ENCODE results near the gene CENPC.
"Not testable (repeated sequence)": the region's sequence is repeated elsewhere in the genome, so short reads cannot be mapped to it uniquely, and the experiment has no call there.

The CENPC gene

DNA sequence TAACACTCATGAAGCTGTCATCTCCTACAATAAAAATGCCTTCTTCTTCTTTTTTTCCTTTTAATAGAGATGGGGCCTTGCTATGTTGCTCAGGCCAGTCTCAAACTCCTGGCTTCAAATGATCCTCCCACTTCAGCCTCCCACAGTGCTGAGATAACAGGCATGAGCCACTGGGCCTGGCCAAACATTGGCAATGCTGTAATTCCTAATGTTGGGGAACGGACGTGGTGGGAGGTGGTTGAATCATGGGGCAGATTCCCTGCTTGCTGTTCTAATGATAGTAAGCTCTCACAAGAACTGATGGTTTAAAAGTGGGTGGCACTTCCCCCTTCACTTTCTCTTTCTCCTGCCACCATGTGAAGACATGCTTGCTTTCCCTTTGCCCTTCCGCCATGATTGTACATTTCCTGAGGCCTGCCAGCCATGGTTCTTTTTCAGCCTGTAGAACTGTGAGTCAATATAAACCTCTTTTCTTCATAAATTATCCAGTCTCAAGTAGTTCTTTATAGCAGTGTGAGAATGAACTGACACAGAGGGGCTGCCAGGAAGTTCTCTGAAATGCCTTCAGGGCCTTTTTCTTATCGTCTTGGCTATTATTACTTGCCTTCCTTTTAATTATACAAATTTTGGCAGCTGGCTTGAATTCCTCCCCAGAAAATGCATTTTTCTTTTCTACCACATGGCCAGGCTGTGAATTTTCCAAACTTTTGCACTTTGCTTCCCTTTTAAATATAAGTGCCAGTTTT is 93.0 kb downstream of the CENPC start:
- Mint-ChIP-seq H3K27me3 (no peaks in the 10 kb centered on the region), H3K4me1 (ENCODE audit: low read depth in 2 of 2) (peaks cover 0 to 6% of the 10 kb centered on the region in 2 donors), H3K4me3 (no peak overlapping the region), H3K27ac (no peak overlapping the region), H3K36me3 (ENCODE audit: insufficient read depth) (peaks cover 11% of the 10 kb centered on the region), H3K9me3 (no peaks in the 10 kb centered on the region)
- ATAC-seq (replicated peaks) (no peak), DNase-seq (no peak)

DNA sequence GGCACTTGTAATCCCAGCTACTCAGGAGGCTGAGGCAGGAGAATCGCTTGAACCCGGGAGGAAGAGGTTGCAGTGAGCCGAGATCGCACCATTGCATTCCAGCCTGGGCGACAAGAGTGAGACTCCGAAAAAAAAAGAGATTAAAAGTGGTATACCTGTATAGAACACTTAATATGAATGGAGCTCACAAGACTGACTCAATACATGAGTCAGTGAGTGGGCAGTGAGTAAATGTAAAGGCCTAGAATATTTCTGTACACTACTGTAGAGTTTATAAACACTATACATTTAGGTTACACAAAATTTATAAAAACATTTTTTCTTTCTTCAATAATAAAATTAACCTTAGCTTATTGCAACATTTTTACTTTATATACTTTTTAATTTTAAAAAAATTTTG is 93.8 kb downstream of the CENPC start:
- H3K4me1 Mint-ChIP-seq (ENCODE audit: low read depth in 2 of 2): peaks cover 0 to 6% of the 10 kb centered on the region in 2 donors
- DNase-seq: no peak
- peaks cover 11% of the 10 kb centered on the region for H3K36me3 Mint-ChIP-seq (ENCODE audit: insufficient read depth)
- H3K9me3 Mint-ChIP-seq: no peaks in the 10 kb centered on the region
- H3K27ac Mint-ChIP-seq: no peak overlapping the region
- no peaks in the 10 kb centered on the region for H3K27me3 Mint-ChIP-seq
- H3K4me3 Mint-ChIP-seq: no peak overlapping the region
- ATAC-seq (replicated peaks): no peak

DNA sequence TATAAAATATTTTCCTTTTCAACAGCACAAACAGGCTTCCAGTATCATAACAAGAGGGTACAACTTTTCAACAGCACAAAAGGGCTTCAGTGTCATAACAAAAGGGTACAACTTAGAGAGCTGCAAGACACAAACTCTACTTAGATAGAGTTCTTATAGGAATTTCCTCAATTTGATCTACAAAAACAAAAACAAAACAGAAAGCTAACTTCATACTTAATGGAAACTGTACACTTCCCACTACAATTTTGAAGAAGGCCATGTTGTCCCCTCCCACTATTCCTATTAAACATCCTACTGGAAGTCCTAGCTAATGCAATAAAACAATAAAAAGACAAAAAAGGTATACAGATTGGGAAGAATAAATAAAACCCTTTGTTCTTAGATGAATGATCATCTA is 96.7 kb downstream of the CENPC start:
- peaks cover 0 to 15% of the 10 kb centered on the region in 2 donors for H3K4me1 Mint-ChIP-seq (ENCODE audit: low read depth in 2 of 2)
- no peaks in the 10 kb centered on the region for H3K36me3 Mint-ChIP-seq (ENCODE audit: insufficient read depth)
- H3K9me3 Mint-ChIP-seq: no peaks in the 10 kb centered on the region

DNA sequence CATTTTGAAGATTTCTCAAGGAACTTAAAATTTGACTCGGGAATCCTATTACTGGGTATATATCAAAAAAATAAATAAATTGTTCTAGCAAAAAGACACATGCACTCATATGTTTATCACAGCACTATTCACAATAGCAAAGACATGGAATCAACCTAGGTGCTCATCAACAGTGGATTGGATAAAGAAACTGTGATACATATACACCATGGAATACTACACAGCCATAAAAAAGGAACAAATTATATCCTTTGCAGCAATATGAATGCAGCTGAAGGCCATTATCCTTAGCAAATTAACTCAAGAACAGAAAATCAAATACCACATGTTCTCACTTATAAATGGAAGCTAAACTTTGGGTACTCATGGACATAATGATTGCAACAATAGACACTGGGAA is 97.4 kb downstream of the CENPC start:
- Mint-ChIP-seq H3K27ac (no peak overlapping the region), H3K4me1 (ENCODE audit: low read depth in 2 of 2) (peaks cover 0 to 13% of the 10 kb centered on the region in 2 donors), H3K36me3 (ENCODE audit: insufficient read depth) (peaks cover 3% of the 10 kb centered on the region), H3K9me3 (no peaks in the 10 kb centered on the region), H3K27me3 (no peaks in the 10 kb centered on the region), H3K4me3 (no peak overlapping the region)
- DNase-seq (no peak), ATAC-seq (replicated peaks) (no peak)

More for the DNA sequence above, 96.7 kb downstream of the CENPC start:
- H3K27me3 Mint-ChIP-seq: no peaks in the 10 kb centered on the region
- ATAC-seq (replicated peaks): no peak
- no peak overlapping the region for H3K4me3 Mint-ChIP-seq
- peak overlapping the region in 1 of 2 donors; percentile 52 for H3K27ac Mint-ChIP-seq
- no peak for DNase-seq

DNA sequence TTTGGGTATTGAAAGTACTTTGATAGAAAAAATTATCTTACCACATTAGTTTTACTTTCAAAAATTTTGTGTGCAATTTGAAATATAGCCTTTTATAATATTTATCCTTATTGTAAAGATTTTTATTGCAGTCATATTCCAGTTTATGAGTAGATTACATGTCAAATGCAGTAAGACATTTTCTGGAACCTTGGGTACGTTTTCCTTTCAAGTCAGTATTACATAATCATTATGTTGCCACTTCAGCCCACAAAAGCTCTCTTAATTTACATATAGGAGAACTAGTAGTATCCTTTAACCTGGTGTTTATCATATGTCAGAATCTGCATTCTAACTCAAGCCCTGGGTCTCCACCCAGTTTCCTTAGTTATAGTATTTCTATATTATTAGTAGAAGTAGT is 98.5 kb downstream of the CENPC start:
- H3K9me3 Mint-ChIP-seq: no peaks in the 10 kb centered on the region
- H3K36me3 Mint-ChIP-seq (ENCODE audit: insufficient read depth): peaks cover 3% of the 10 kb centered on the region
- no peak for ATAC-seq (replicated peaks)
- H3K27me3 Mint-ChIP-seq: no peaks in the 10 kb centered on the region
- H3K4me3 Mint-ChIP-seq: no peak overlapping the region
- DNase-seq: no peak
- no peak overlapping the region for H3K27ac Mint-ChIP-seq
- peaks cover 2 to 10% of the 10 kb centered on the region in 2 donors for H3K4me1 Mint-ChIP-seq (ENCODE audit: low read depth in 2 of 2)

DNA sequence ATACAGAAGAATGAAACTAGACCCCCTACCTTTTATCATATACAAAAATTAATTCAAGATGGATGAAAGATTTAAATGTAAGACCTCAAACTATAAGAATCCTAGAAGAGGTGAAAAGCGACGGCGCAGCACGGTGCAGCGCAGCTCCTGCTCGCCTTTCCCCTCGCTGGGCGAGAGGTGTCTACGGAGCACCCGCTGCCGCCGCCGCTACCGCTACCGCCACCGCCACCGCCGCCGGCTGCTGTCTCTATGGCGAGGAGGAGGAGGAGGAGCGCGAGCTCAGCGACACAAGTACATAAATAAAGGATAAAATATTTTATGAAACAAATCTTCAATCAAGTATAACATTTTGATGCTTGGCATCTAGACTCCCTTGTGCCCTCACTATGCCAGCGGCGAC is 99.4 kb downstream of the CENPC start:
- not testable (repeated sequence) for DNase-seq; H3K36me3 Mint-ChIP-seq (ENCODE audit: insufficient read depth); H3K4me3 Mint-ChIP-seq; H3K27ac Mint-ChIP-seq; H3K27me3 Mint-ChIP-seq; ATAC-seq (replicated peaks); H3K4me1 Mint-ChIP-seq (ENCODE audit: low read depth in 2 of 2); H3K9me3 Mint-ChIP-seq

DNA sequence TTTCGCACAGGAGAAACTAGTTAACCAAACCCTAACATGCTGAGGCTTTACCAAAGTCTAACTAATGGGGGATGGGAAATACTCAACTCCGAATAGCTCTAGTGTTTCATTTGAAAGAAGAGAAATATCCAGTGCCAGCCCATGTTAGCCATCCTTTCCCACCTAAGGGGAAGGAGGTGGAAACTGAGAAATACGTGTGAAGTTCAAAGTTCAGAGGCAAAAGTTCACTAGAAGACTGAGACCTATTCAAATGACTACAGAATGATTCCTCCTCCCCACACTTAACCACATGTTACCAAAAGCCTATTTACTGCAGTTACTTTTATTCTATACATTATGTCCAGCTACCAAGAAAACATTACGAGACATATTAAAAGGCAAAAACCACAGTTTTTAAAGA is 106.3 kb downstream of the CENPC start:
- H3K9me3 Mint-ChIP-seq: no peaks in the 10 kb centered on the region
- no peak overlapping the region for H3K27ac Mint-ChIP-seq
- ATAC-seq (replicated peaks): no peak
- DNase-seq: no peak
- H3K4me1 Mint-ChIP-seq (ENCODE audit: low read depth in 2 of 2): peaks cover 2 to 15% of the 10 kb centered on the region in 2 donors
- H3K27me3 Mint-ChIP-seq: no peaks in the 10 kb centered on the region
- peaks cover 6% of the 10 kb centered on the region for H3K36me3 Mint-ChIP-seq (ENCODE audit: insufficient read depth)
- H3K4me3 Mint-ChIP-seq: no peak overlapping the region

DNA sequence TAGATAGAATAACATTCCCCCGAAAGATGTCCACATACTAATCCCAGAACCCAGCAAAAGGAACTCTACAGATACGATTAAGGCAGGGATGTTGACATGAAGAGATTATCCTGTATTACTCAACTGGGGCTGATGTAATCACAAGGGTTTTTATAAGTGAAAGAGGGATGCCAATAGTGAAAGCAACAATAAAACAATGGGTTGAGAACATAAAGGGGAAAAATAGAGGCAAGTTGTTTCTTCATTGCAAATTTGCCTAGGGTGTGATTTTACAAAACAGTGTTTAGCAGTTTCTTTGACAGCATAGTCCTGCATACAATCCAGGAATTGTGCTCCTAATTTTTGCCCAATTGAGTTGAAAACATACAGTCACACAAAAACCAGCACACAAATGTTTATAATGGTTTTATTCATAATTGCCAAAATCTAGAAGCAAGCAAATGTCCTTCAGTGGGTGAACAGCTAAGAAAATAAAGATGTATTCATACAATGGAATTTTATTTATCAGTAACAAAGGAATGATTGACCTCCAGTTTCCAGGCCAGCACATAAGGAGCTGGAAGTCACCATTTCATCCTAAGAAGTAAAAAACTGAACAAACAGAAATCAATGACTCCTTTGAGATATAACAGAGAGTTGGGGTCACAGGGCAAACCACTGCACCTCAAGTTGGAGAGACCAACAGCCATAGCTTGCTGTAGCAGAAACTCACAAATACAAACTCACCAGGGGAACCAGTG is 107.2 kb downstream of the CENPC start:
- DNase-seq: no peak
- ATAC-seq (replicated peaks): no peak
- H3K4me3 Mint-ChIP-seq: no peak overlapping the region
- H3K27ac Mint-ChIP-seq: no peak overlapping the region
- H3K4me1 Mint-ChIP-seq (ENCODE audit: low read depth in 2 of 2): peaks cover 2 to 10% of the 10 kb centered on the region in 2 donors
- peaks cover 6% of the 10 kb centered on the region for H3K36me3 Mint-ChIP-seq (ENCODE audit: insufficient read depth)
- no peaks in the 10 kb centered on the region for H3K27me3 Mint-ChIP-seq
- no peaks in the 10 kb centered on the region for H3K9me3 Mint-ChIP-seq

DNA sequence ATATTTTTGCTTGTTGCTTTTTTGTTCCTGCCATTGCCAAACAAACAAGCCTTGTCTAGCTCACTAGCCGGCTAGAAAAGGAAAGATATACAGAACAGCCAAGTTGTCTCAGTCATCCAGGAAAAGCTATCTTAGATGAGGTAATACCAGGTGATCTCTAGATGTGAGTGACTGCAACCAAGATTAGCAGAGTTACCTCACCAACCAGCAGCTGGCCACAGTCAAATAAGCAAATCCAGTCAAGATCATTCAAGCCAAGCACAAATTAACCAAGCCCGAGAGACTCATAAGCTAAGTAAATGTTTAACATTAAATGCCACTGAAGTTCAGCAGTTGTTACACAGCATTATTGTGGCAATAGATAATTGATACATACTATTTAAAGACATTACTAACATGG is 108.6 kb downstream of the CENPC start:
- no peaks in the 10 kb centered on the region for H3K27me3 Mint-ChIP-seq
- ATAC-seq (replicated peaks): no peak
- no peak overlapping the region for H3K27ac Mint-ChIP-seq
- H3K9me3 Mint-ChIP-seq: no peaks in the 10 kb centered on the region
- no peak for DNase-seq
- no peak overlapping the region for H3K4me3 Mint-ChIP-seq
- H3K4me1 Mint-ChIP-seq (ENCODE audit: low read depth in 2 of 2): peaks cover 0 to 10% of the 10 kb centered on the region in 2 donors
- peaks cover 6% of the 10 kb centered on the region for H3K36me3 Mint-ChIP-seq (ENCODE audit: insufficient read depth)

DNA sequence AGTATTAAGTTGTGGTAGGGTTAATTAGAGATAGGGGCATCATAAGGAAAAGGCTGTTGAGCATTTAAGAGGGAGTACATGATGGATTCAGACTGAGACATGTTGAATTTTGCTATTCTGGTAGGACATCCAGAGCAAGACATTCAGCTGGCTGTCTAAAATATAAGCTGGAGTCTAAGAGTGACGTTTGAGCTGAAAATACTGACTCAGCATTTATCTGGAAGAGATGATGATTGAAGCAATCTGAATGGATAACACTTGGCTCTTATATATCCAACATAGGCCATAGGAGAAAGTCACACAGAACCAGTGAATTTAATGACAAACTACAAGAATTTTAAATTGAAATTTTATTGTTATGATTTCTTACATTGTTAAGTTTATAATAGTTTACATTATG is 114.3 kb downstream of the CENPC start:
- no peak for ATAC-seq (replicated peaks)
- no peak for DNase-seq
- Mint-ChIP-seq H3K27me3 (no peaks in the 10 kb centered on the region), H3K4me1 (ENCODE audit: low read depth in 2 of 2) (no peaks in the 10 kb centered on the region), H3K4me3 (no peak overlapping the region), H3K9me3 (no peaks in the 10 kb centered on the region), H3K36me3 (ENCODE audit: insufficient read depth) (peaks cover 6% of the 10 kb centered on the region), H3K27ac (no peak overlapping the region)

DNA sequence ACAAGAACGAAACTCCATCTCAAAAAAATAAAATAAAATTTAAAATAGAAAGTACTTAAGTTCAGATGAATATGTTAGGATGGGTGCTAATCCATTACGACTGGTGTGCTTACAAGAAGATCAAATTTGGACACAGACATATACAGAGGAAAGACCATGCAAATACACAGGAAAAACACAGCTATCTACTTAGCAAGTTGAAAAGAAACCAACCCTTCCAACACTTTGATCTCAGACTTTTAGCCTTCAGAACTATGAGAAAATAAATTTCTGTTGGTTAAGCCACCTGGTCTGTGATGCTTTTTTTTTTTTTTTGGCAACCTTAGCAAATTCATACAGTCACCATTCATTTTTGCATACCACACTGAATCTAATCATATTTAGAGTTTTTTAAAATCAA is 116.5 kb downstream of the CENPC start:
- ATAC-seq (replicated peaks) (no peak), DNase-seq (no peak)
- Mint-ChIP-seq H3K9me3 (peaks cover under 1 to 1% of the 10 kb centered on the region in 2 donors), H3K27me3 (peaks cover under 1% of the 10 kb centered on the region in 2 donors), H3K36me3 (ENCODE audit: insufficient read depth) (peaks cover 3% of the 10 kb centered on the region), H3K4me3 (no peak overlapping the region), H3K4me1 (ENCODE audit: low read depth in 2 of 2) (no peaks in the 10 kb centered on the region), H3K27ac (no peak overlapping the region)
